Keratinocyte (primary cell): Measurements from ENCODE around the gene COL4A5. TPM values are rescaled to one million over a fixed set of nuclear protein-coding genes. Genes with fewer than 3 reads are reported as not detected.

Source experiments
- DNase-seq: peaks from one replicate; pipeline ENCODE4 v3.0.0-alpha.2; 2011; ENCODE audit warnings: low read depth, missing footprints, low spot score
- FAIRE-seq: peaks from 2 replicates; lab custom pipeline; 2011; peaks lifted over from hg19 to GRCh38; lab: Jason Lieb, UNC
- H2AFZ ChIP-seq: 2 replicates; pipeline ENCODE4 v1.6.0; 2012; ENCODE audit warnings: low read length, control low read depth, inconsistent platforms; ENCODE audit not compliant: control insufficient read depth
- H3K27ac ChIP-seq: 2 replicates; pipeline ENCODE4 v1.5.1; 2011; ENCODE audit warnings: low read length; ENCODE audit not compliant: control insufficient read depth, insufficient read depth
- H3K27me3 ChIP-seq: 3 replicates; pipeline ENCODE4 v1.6.0; 2011; ENCODE audit warnings: low read length; ENCODE audit not compliant: control insufficient read depth, insufficient read depth; ENCODE audit errors: extremely low read depth
- H3K36me3 ChIP-seq, 2 experiments: 2 replicates in 1 of 2; 3 replicates in 1 of 2; pipeline ENCODE4 v1.5.1; 2011; ENCODE audit warnings: low read length in 2 of 2, mild to moderate bottlenecking in 1 of 2; ENCODE audit not compliant: control insufficient read depth in 2 of 2, insufficient read depth in 2 of 2; ENCODE audit errors: extremely low read depth in 1 of 2
- H3K4me1 ChIP-seq: 3 replicates; pipeline ENCODE4 v1.5.1; 2011; ENCODE audit warnings: low read length; ENCODE audit not compliant: control insufficient read depth, insufficient read depth; ENCODE audit errors: extremely low read depth
- H3K4me2 ChIP-seq: 3 replicates; pipeline ENCODE4 v1.6.0; 2011; ENCODE audit warnings: low read depth, low read length; ENCODE audit not compliant: control insufficient read depth, insufficient read depth; ENCODE audit errors: extremely low read depth
- H3K4me3 ChIP-seq, 3 experiments: fragments of 200-600 bp in 1 of 3; sonication (generic) in 1 of 3; 2 replicates in 2 of 3; 3 replicates in 1 of 3; pipeline ENCODE4 v1.5.1; 2011 to 2016; ENCODE audit warnings: low read length in 3 of 3, mild to moderate bottlenecking in 3 of 3, control low read depth in 2 of 3, inconsistent platforms in 1 of 3, low read depth in 1 of 3, mixed read lengths in 1 of 3, mixed run types in 1 of 3, moderate library complexity in 1 of 3; ENCODE audit not compliant: control insufficient read depth in 2 of 3, insufficient read depth in 2 of 3; ENCODE audit errors: extremely low read depth in 1 of 3
- H3K79me2 ChIP-seq: 2 replicates; pipeline ENCODE4 v1.6.0; 2012; ENCODE audit warnings: low read length; ENCODE audit not compliant: control insufficient read depth, insufficient read depth
- H3K9ac ChIP-seq: 3 replicates; pipeline ENCODE4 v1.6.0; 2011; ENCODE audit warnings: low read length; ENCODE audit not compliant: control insufficient read depth, insufficient read depth; ENCODE audit errors: extremely low read depth
- H3K9me1 ChIP-seq: 3 replicates; pipeline ENCODE4 v1.6.0; 2011; ENCODE audit warnings: low read length; ENCODE audit not compliant: control insufficient read depth, insufficient read depth; ENCODE audit errors: extremely low read depth
- H3K9me3 ChIP-seq: 2 replicates; pipeline ENCODE4 v1.5.1; 2012; ENCODE audit warnings: low read depth, low read length; ENCODE audit not compliant: control insufficient read depth
- H4K20me1 ChIP-seq: 3 replicates; pipeline ENCODE4 v1.6.0; 2011; ENCODE audit warnings: low read length; ENCODE audit not compliant: control insufficient read depth, insufficient read depth; ENCODE audit errors: extremely low read depth
- EZH2 ChIP-seq: IDR thresholded peaks from one replicate; pipeline ENCODE4 v1.6.1; 2012; ENCODE audit warnings: inconsistent platforms, mild to moderate bottlenecking, low read length, moderate library complexity
- dilution Hi-C: fragments of 300-500 bp; cut with MboI; formaldehyde crosslinking; loops from one replicate; pipeline ENCODE4 v1.7.0; 2020; ENCODE audit warnings: low sequenced_read_pairs; ENCODE audit not compliant: extremely low pct_ligation_motif_present
- polyA plus RNA-seq, 5 experiments: library from polyadenylated mRNA; depleted of rRNA in 3 of 5; stranded (reverse) in 3 of 5; stranded (forward) in 1 of 5; unstranded in 1 of 5; fragments of >200 nt; gene quantifications; 1 replicate in 1 of 5; 2 replicates in 3 of 5; 3 replicates in 1 of 5; pipeline versions ENCODE4 v1.2.1 to v1.2.3, GENCODE V29; 2011 to 2012; ENCODE audit warnings: missing spikeins in 2 of 5, low read depth in 1 of 5, low replicate concordance in 1 of 5
- TF ChIP-seq, protein P1 (sequence below), 3 experiments: IDR thresholded peaks in 1 of 3; conservative IDR thresholded peaks in 1 of 3; optimal IDR thresholded peaks in 1 of 3; 2 replicates in 2 of 3; 3 replicates in 1 of 3; pipeline versions ENCODE3 to v1.5.1; 2011; ENCODE audit warnings: low read length in 3 of 3, mild to moderate bottlenecking in 3 of 3, moderate library complexity in 2 of 3, control low read depth in 1 of 3, inconsistent platforms in 1 of 3; ENCODE audit not compliant: insufficient read depth in 2 of 3; ENCODE audit errors: extremely low read depth in 1 of 3

The COL4A5 gene
- polyA plus RNA-seq, 1 donor (not counting 4 experiments of a cell fraction or from before 2014, with no cell fraction given): 53.2 TPM

DNA sequence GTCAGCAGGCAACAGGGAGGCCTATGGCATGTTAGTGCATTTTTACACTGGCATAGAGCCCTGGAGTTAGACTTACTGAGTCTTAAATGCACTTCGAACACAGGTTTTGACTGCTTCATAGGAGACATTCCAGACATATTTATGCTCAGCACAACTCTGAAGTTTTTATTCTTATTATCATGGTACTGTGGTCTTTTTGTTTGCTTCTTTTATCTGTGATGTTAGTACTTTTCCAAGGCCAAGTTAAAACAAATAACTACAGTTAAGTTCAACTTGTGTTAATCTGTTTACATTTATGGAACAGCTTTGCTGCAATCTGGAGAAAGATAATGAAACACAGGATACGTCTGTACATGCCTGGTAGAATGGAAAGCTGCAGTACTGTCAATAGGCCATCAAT is 76.5 kb downstream of the COL4A5 start:
- dilution Hi-C loops: no loop called here
- no peak overlapping the region for H2AFZ ChIP-seq
- no peak for DNase-seq
- no peak overlapping the region for H3K9ac ChIP-seq
- H3K9me3 ChIP-seq: no peaks in the 10 kb centered on the region
- peak overlapping the region; percentile 27 for H3K4me2 ChIP-seq
- TF ChIP-seq, protein P1, sequence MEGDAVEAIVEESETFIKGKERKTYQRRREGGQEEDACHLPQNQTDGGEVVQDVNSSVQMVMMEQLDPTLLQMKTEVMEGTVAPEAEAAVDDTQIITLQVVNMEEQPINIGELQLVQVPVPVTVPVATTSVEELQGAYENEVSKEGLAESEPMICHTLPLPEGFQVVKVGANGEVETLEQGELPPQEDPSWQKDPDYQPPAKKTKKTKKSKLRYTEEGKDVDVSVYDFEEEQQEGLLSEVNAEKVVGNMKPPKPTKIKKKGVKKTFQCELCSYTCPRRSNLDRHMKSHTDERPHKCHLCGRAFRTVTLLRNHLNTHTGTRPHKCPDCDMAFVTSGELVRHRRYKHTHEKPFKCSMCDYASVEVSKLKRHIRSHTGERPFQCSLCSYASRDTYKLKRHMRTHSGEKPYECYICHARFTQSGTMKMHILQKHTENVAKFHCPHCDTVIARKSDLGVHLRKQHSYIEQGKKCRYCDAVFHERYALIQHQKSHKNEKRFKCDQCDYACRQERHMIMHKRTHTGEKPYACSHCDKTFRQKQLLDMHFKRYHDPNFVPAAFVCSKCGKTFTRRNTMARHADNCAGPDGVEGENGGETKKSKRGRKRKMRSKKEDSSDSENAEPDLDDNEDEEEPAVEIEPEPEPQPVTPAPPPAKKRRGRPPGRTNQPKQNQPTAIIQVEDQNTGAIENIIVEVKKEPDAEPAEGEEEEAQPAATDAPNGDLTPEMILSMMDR (optimal IDR thresholded peaks at IDR 0.05 in 1 of 3, IDR thresholded peaks at IDR 0.05 in 1 of 3, conservative IDR thresholded peaks at IDR 0.05 in 1 of 3; ENCODE audit: extremely low read depth in 1 of 3, insufficient read depth in 2 of 3, low read length in 3 of 3): no peak
- TF ChIP-seq EZH2: no peak
- H3K4me1 ChIP-seq: peaks cover 24% of the 10 kb centered on the region
- no peaks in the 10 kb centered on the region for H3K27me3 ChIP-seq
- no peaks in the 10 kb centered on the region for H3K9me1 ChIP-seq
- H3K27ac ChIP-seq: peak overlapping the region; percentile 47
- H3K36me3 ChIP-seq: no peaks in the 10 kb centered on the region
- no peaks in the 10 kb centered on the region for H4K20me1 ChIP-seq
- no peak overlapping the region for H3K4me3 ChIP-seq
- H3K79me2 ChIP-seq: peaks cover 2% of the 10 kb centered on the region
- FAIRE-seq: peak; percentile 68

DNA sequence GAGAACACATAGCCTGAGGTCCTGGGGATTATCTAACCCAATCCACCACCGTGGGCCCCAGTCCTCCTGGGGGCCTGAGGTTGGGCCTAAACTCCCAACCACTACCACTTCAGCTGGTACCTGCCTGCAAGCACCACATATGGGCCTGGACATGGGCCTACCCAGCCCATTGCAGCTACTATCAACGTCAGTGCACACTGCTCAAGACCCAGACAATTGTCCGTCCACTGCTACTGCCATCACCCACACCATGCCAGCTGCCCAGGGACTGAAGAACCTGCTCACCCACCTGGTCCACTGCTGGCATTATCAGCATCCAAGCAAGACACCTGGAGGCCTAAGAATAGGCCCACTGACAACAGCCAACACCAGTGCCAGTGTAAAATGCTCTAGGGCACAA is 88.1 kb downstream of the COL4A5 start:
- H3K27me3 ChIP-seq: peaks cover 7% of the 10 kb centered on the region
- no peak for DNase-seq
- TF ChIP-seq, protein P1 (optimal IDR thresholded peaks at IDR 0.05 in 1 of 3, IDR thresholded peaks at IDR 0.05 in 1 of 3, conservative IDR thresholded peaks at IDR 0.05 in 1 of 3; ENCODE audit: extremely low read depth in 1 of 3, insufficient read depth in 2 of 3, low read length in 3 of 3): no peak
- no peak for TF ChIP-seq EZH2
- no peak overlapping the region for H3K27ac ChIP-seq
- H3K4me2 ChIP-seq: no peak overlapping the region
- FAIRE-seq: no peak
- H3K79me2 ChIP-seq: peaks cover 2% of the 10 kb centered on the region
- H3K9me3 ChIP-seq: no peaks in the 10 kb centered on the region
- peaks cover 2% of the 10 kb centered on the region for H4K20me1 ChIP-seq
- no peak overlapping the region for H2AFZ ChIP-seq
- H3K4me1 ChIP-seq: no peaks in the 10 kb centered on the region
- no peak overlapping the region for H3K9ac ChIP-seq
- dilution Hi-C loops: no loop called here
- no peak overlapping the region for H3K4me3 ChIP-seq
- peaks cover 0 to 4% of the 10 kb centered on the region in 2 experiments for H3K36me3 ChIP-seq
- no peaks in the 10 kb centered on the region for H3K9me1 ChIP-seq
